Measurements from ENCODE around the gene GALNT13. TPM values are rescaled to one million over a fixed set of nuclear protein-coding genes. Genes with fewer than 3 reads are reported as not detected.

The GALNT13 gene
- not detected in 2 replicates for total RNA-seq

DNA sequence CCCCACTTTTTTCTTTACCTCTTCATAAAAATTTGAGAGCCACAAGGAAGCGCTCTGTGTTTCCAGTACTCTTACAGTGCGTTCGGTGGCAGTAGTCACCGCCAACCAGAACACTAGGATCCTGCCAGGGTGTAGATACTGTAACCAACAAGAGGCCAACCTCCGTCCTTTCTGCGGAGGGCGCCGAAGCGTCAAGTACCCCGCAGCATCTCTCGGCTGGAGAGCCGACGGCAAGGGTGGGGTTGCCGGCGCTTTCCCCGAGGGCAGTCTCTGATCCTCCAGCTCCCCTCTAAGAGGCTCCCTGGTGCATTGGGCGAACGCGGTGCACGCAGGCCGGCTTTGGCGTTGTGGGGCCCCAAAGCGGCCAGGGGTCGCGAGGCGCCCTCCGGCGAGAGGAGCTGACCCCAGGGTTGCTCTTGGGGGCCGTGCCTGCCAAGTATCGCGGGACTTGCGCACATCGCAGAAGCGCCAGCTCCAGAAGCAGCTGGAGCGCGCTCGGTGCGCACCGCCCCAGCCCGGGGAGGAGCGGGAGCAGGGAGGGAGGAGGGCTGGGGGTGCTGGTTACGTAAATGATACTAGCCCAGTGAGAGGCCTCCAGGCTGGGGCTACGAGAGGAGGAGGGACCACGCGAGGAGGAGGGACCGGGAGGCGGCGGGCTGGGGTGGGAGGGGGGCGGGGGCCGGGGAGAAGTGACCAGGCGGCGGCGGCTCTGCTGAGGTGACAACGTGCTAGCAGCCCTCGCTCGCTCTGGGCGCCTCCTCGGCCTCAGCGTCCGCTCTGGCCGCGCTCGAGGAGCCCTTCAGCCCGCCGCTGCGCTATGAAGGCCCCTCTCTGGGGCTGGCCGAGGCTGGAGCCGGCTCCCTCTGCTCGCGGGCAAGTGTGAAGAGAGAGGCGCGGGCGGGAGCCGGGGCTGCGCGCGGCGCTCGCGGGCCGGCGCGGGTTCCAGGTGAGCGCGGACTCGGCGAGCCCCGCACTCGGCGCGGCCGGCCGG, at the start of gene GALNT13:
Gene GALNT13, plus strand, starts transcription at position 692 of the 991 bp plus-strand sequence.
- no peak within 1 kb of the TSS for H3K27ac Mint-ChIP-seq
- H3K4me3 Mint-ChIP-seq (ENCODE audit: low read depth), result no peak within 1 kb of the TSS
- H3K27me3 Mint-ChIP-seq (ENCODE audit: low read depth), result peaks cover 30% of the 10 kb centered on the region
- H3K9me3 Mint-ChIP-seq, result no peaks in the 10 kb centered on the region
- DNase-seq (ENCODE audit: low spot score), result no peak
- intact Hi-C loops (cut with micrococcal nuclease), result loop anchor here (5.0 kb wide), 1 partner anchor 394 kb away; the partner anchor contains the start of gene RPRM
- no peaks in the 10 kb centered on the region for H3K36me3 Mint-ChIP-seq (ENCODE audit: low read depth)
- H3K4me1 Mint-ChIP-seq (ENCODE audit: low read depth), result no peaks in the 10 kb centered on the region

DNA sequence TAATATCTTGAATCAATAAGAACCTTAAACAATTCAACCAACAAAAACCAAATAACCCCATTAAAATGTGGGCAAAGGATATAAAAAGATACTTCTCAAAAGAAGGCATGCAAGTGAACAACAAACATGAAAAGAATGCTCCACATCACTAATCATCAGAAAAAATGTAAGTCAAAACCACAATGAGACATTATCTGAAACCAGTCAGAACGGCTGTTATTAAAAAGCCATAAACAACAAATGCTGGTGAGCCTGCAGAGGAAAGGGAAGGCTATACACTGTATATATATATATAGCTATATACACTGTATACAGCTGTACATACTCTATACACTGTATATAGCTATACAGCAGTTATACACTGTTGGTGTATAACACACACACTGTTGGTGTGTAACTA, 47.8 kb upstream of the GALNT13 start:
- intact Hi-C loops (cut with micrococcal nuclease), result no loop called here
- no peak overlapping the region for H3K4me3 Mint-ChIP-seq (ENCODE audit: low read depth)
- no peaks in the 10 kb centered on the region for H3K27me3 Mint-ChIP-seq (ENCODE audit: low read depth)
- DNase-seq (ENCODE audit: low spot score), result no peak
- H3K9me3 Mint-ChIP-seq, result peaks cover 17% of the 10 kb centered on the region
- H3K36me3 Mint-ChIP-seq (ENCODE audit: low read depth), result no peaks in the 10 kb centered on the region
- no peaks in the 10 kb centered on the region for H3K4me1 Mint-ChIP-seq (ENCODE audit: low read depth)
- H3K27ac Mint-ChIP-seq, result no peak overlapping the region

DNA sequence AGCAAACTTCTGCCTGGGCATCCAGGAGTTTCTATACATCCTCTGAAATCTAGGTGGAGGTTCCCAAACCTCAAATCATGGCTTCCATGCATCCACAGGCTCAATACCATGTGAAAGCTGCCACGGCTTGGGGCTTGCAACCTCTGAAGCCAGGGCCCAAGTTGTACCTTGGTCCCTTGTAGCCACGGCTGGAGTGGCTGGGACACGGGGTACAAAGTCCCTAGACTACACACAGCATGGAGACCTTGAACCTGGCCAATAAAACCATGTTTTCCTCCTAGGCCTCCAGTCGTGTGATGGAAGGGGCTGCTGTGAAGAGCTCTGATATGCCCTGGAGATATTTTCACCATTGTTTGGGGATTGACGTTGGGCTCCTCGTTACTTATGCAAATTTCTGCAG, 43.4 kb upstream of the GALNT13 start:
- Mint-ChIP-seq H3K27ac (no peak overlapping the region), H3K27me3 (ENCODE audit: low read depth) (no peaks in the 10 kb centered on the region), H3K9me3 (peaks cover 34% of the 10 kb centered on the region), H3K4me3 (ENCODE audit: low read depth) (no peak overlapping the region), H3K4me1 (ENCODE audit: low read depth) (no peaks in the 10 kb centered on the region), H3K36me3 (ENCODE audit: low read depth) (no peaks in the 10 kb centered on the region)
- intact Hi-C loops (cut with micrococcal nuclease), result no loop called here
- no peak for DNase-seq (ENCODE audit: low spot score)

DNA sequence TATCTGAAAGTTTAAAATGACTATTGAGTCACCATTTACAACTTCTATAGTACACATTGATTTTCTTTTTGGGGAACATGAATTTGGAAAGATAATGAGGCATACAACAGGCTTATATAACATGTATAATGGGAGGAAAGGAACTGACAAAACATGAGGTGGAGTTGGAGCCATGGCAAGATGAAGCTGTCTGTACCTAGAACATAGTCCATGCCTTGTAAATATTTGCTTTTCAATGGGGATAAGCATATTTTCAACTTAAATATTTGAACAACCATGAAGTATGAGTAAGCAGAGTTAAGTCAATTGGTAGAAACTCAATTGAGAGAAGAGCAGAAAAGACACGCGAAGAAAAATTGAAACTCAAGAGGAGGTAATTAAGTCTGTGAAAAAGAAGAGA, 37.1 kb upstream of the GALNT13 start:
- Mint-ChIP-seq H3K27ac (no peak overlapping the region), H3K9me3 (peaks cover 25% of the 10 kb centered on the region), H3K4me3 (ENCODE audit: low read depth) (no peak overlapping the region), H3K27me3 (ENCODE audit: low read depth) (no peaks in the 10 kb centered on the region), H3K4me1 (ENCODE audit: low read depth) (no peaks in the 10 kb centered on the region), H3K36me3 (ENCODE audit: low read depth) (no peaks in the 10 kb centered on the region)
- DNase-seq (ENCODE audit: low spot score), result no peak
- intact Hi-C loops (cut with micrococcal nuclease), result no loop called here

DNA sequence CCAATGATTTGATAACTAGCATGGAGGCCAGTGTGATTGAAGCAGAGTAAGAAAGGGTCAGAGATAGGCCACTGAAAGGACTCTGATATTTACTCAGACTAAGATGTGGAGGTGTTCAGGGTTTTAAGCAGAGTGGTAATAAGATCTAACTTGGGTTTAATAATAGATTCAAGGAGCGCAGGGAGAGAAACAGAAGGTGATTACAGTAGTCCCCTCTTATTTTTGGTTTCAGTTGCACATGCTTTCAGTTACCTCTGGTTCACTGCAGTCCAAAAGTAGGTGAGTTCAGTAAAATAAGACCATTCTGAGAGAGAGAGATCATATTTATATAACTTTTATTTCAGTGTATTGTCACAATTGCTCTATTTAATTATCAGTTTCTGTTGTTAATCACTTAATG, 13.5 kb upstream of the GALNT13 start:
- no peak for DNase-seq (ENCODE audit: low spot score)
- Mint-ChIP-seq H3K27me3 (ENCODE audit: low read depth) (no peaks in the 10 kb centered on the region), H3K36me3 (ENCODE audit: low read depth) (no peaks in the 10 kb centered on the region), H3K9me3 (peaks cover 6% of the 10 kb centered on the region), H3K27ac (no peak overlapping the region), H3K4me3 (ENCODE audit: low read depth) (no peak overlapping the region), H3K4me1 (ENCODE audit: low read depth) (no peaks in the 10 kb centered on the region)
- intact Hi-C loops (cut with micrococcal nuclease), result no loop called here

DNA sequence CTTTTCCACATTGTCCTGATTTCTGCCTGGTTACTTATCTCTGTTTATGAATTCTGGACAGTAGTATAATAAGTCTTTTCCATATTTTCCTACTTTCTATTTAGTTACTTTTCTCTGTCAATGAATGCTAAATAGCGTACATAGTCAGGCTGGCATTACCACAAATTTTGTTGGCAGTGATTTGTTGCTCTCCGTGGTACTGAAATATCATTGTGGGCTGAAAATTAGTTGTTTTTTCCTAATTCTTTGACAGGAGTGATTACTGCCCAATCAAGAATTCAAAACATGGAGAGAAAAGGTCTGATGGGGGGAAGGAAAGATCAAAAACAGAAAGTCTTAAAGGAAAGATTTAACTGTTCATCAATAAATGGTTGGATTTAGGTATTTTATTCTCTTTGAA, 7.7 kb upstream of the GALNT13 start:
- Mint-ChIP-seq H3K4me3 (ENCODE audit: low read depth) (no peak overlapping the region), H3K27me3 (ENCODE audit: low read depth) (no peaks in the 10 kb centered on the region)

DNA sequence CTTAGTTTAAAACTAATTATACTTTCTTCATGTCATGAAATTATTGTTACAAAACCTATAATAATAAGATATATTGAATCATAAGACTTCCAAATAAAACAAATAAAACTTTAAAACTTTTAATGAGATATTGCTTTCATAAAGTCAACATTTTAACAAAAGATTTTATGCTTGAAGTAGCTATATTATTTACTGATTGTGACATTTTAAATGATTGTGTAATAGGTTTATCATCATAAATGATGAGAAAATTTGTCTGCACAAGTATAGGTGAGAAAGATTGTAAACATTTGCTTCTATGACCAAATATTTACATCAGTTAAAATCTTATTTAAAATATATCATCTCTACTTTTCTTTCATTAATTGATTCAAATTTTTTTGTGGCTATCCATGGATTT, 5.1 kb upstream of the GALNT13 start:
- intact Hi-C loops (cut with micrococcal nuclease), result no loop called here
- H3K4me3 Mint-ChIP-seq (ENCODE audit: low read depth), result no peak overlapping the region
- H3K27me3 Mint-ChIP-seq (ENCODE audit: low read depth), result peaks cover 11% of the 10 kb centered on the region
- no peak for DNase-seq (ENCODE audit: low spot score)
- H3K4me1 Mint-ChIP-seq (ENCODE audit: low read depth), result no peaks in the 10 kb centered on the region
- peaks cover 4% of the 10 kb centered on the region for H3K9me3 Mint-ChIP-seq
- H3K27ac Mint-ChIP-seq, result no peak overlapping the region
- no peaks in the 10 kb centered on the region for H3K36me3 Mint-ChIP-seq (ENCODE audit: low read depth)

More for the DNA sequence above, 7.7 kb upstream of the GALNT13 start:
- Mint-ChIP-seq H3K4me1 (ENCODE audit: low read depth) (no peaks in the 10 kb centered on the region), H3K36me3 (ENCODE audit: low read depth) (no peaks in the 10 kb centered on the region), H3K9me3 (peaks cover 4% of the 10 kb centered on the region), H3K27ac (no peak overlapping the region)
- intact Hi-C loops (cut with micrococcal nuclease), result no loop called here
- DNase-seq (ENCODE audit: low spot score), result no peak

DNA sequence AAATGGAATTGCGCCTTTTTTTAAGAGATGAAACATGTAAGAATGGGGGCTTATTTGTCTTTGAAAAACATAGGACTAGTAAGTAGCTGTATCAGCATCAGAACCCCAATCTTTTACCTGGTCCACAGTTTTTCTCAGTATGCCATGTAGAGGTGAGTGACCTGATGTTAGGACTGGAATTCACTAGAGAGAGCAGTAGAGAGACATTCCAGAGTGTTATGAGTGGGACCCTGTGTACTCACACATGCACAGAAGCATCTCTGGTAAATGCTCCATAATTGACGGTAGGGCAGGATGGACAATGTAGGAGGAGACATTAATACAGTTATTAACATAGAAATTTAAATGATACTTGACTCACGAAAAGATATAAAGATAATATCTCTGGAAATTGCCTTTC, 1.4 kb upstream of the GALNT13 start:
- Mint-ChIP-seq H3K27me3 (ENCODE audit: low read depth) (peaks cover 30% of the 10 kb centered on the region), H3K27ac (no peak overlapping the region), H3K36me3 (ENCODE audit: low read depth) (no peaks in the 10 kb centered on the region), H3K9me3 (no peaks in the 10 kb centered on the region), H3K4me1 (ENCODE audit: low read depth) (no peaks in the 10 kb centered on the region), H3K4me3 (ENCODE audit: low read depth) (no peak overlapping the region)
- intact Hi-C loops (cut with micrococcal nuclease), result loop anchor here (5.0 kb wide), 1 partner anchor 393 kb away; the partner anchor contains the start of gene RPRM
- DNase-seq (ENCODE audit: low spot score), result no peak

DNA sequence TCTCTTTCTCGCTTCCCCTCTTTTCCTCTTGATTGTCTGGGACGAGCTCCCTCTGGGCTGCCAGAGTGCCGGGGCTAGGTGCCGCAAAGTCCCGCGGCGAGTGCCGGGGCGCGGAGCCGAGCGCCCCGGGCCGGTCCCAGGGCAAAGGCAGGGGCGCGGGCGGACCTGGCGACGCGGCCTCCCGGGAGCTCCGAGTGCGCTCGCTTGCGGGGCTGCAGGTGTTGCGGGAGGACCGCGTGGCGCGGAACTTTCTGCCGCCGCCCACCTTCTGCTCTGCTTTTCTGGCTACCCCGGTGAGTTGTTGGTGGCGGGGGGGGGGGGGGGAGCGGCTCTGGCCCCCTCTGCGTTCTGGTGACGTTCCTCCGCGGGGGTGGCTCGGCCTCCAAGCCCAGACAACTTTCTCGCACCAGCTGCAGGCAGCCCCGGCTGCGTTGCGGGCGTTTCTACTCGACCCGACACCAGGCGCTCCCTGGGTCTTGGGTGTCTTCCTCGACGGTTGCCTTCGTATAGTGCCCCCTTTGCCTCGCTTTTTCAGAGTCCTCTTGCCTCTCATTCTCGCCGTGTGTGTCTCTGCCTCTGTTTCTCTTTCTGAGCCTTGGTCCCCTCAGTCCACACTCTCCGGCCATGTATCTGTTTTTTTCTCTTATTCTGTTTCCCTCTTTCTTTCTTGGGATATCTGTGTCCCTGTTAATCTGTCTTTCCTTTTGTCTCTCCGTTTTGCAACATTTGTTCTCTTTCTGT, 759 bp downstream of the GALNT13 start:
- Mint-ChIP-seq H3K27me3 (ENCODE audit: low read depth) (peaks cover 30% of the 10 kb centered on the region), H3K36me3 (ENCODE audit: low read depth) (no peaks in the 10 kb centered on the region), H3K27ac (no peak overlapping the region), H3K4me1 (ENCODE audit: low read depth) (no peaks in the 10 kb centered on the region), H3K4me3 (ENCODE audit: low read depth) (no peak overlapping the region), H3K9me3 (no peaks in the 10 kb centered on the region)
- intact Hi-C loops (cut with micrococcal nuclease), result loop anchor here (5.0 kb wide), 1 partner anchor 395 kb away; the partner anchor contains the start of gene RPRM
- DNase-seq (ENCODE audit: low spot score), result no peak

DNA sequence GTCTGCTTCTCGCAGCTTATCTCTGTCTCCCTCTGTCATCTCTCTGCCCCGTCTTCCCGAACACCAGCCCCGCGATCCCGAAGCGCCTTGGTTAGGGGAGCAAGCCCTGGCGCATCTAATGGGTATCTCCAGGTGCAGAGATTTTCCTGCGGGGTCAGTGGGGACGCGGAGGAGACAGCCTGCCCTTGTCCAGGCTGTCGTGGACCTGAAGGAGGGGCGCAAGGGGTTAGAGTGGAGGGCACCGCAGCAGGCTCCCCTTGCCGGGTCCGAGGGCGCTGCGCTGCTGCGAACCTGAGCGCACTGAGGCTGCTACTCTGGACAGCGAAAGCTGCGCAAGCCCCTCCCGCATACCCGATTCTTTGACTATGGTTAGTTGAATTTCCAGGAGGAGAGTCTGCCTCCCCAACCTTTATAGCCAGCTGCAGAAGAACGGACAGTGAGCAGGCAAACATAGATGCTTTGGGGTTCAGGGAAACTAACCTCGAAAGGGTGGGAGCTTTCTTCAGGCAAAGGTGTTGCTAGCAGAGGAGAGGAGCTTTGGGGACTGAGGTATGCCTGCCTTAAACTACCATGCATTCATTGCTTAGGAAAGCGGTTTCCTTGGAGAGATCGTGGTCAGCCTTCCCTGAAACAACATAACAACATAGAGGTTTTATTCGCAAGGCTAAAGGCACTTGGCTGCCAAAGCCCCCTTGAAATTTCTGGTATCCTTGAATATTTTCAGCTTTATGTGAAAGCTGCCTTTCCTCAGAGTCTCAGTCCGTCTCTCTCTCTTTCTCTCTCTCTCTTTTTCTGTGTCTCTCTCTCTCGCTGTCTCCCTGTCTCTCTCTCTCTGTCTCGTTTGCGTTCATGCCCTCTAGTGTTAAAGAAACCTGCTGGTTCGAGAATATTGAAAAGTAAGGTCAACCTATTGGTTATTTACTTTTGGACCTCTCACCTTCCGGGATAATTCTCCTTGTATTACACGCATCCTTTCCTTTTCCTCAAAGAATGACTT, 1.6 kb downstream of the GALNT13 start:
- Mint-ChIP-seq H3K36me3 (ENCODE audit: low read depth) (no peaks in the 10 kb centered on the region), H3K27me3 (ENCODE audit: low read depth) (peaks cover 30% of the 10 kb centered on the region), H3K4me1 (ENCODE audit: low read depth) (no peaks in the 10 kb centered on the region), H3K9me3 (no peaks in the 10 kb centered on the region), H3K4me3 (ENCODE audit: low read depth) (no peak overlapping the region), H3K27ac (no peak overlapping the region)
- intact Hi-C loops (cut with micrococcal nuclease), result loop anchor here (5.0 kb wide), 1 partner anchor 396 kb away; the partner anchor contains the start of gene RPRM
- no peak for DNase-seq (ENCODE audit: low spot score)

DNA sequence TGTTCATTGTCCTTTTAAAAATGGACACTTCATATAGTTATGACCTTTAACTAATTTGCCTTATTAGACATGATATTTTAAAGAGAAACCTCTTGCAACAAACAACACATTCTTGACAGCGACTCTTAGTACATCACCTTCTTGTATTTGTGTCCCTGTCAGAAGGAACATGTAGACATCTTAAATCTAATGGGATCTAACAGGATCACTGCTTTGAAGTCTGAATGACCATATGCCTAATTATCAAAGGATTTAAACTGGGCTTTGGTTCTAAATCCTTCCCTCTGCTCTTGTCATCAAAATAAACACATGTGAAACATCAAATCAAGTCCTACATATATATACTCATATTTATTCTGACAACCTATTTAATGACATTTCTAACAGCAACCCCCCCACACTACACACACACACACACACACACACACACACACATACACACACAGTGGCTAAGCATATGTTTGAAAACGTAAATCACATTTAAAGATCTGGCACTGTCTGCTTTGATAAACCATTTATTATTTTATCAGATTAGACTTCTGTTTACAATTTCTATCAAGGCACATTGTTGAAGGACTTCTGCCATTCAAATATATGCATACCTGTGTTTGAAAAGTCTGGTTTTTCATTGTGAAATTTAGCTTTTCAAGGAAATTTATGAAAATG, 4.2 kb downstream of the GALNT13 start:
- no peak overlapping the region for H3K4me3 Mint-ChIP-seq (ENCODE audit: low read depth)
- H3K36me3 Mint-ChIP-seq (ENCODE audit: low read depth), result no peaks in the 10 kb centered on the region
- DNase-seq (ENCODE audit: low spot score), result no peak
- H3K4me1 Mint-ChIP-seq (ENCODE audit: low read depth), result no peaks in the 10 kb centered on the region
- H3K27ac Mint-ChIP-seq, result no peak overlapping the region
- no peaks in the 10 kb centered on the region for H3K9me3 Mint-ChIP-seq
- peaks cover 23% of the 10 kb centered on the region for H3K27me3 Mint-ChIP-seq (ENCODE audit: low read depth)
- intact Hi-C loops (cut with micrococcal nuclease), result no loop called here

DNA sequence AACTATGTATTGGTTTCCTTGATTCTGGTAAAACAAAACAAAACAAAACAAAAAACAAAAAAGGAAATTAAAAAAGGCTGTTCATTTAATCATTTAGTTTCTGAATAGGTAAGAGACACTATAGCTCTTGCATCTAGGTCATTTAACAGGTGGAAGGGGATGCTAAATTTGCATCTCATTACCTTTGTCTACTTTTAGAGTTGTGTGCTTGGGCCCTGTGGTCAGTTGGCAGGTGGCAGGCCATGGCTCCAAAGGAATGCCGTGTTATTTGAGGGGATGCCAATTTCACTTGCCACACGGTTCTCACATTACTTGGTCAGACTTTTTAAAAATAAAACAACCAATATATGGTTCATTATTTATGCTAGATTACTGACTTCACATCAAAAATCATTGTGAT, 9.2 kb downstream of the GALNT13 start:
- no peak overlapping the region for H3K27ac Mint-ChIP-seq
- intact Hi-C loops (cut with micrococcal nuclease), result no loop called here
- no peaks in the 10 kb centered on the region for H3K4me1 Mint-ChIP-seq (ENCODE audit: low read depth)
- DNase-seq (ENCODE audit: low spot score), result no peak
- no peaks in the 10 kb centered on the region for H3K9me3 Mint-ChIP-seq
- H3K36me3 Mint-ChIP-seq (ENCODE audit: low read depth), result no peaks in the 10 kb centered on the region
- no peaks in the 10 kb centered on the region for H3K27me3 Mint-ChIP-seq (ENCODE audit: low read depth)
- H3K4me3 Mint-ChIP-seq (ENCODE audit: low read depth), result no peak overlapping the region

Measured in activated T-helper 2 cell treated with anti-CD3 and anti-CD28 coated beads, Interferon-gamma antibody, Interleukin-2, Interleukin-4, amounts not matched to agents 10 μg/mL and 5 μg/mL and 100 μg/mL, durations not matched to agents 14 hours and 24 hours and 36 hours (primary cell).